Tibial artery (tissue), 4 donors: ENCODE data around the gene DHRSX.
"Not testable (repeated sequence)": the region's sequence is repeated elsewhere in the genome, so short reads cannot be mapped to it uniquely, and the experiment has no call there.

Experiments used
- DNase-seq, 2 donors: peaks; one replicate each; pipeline ENCODE4 v3.0.0-alpha.2; 2019
- H3K27ac ChIP-seq, 2 donors: fragments of 200-600 bp; sonication (generic) in 1 of 2; 1 replicate in 1 of 2; 2 replicates in 1 of 2; pipeline ENCODE4 v1.5.1; 2018 to 2019; ENCODE audit warnings: mild to moderate bottlenecking in 1 of 2
- H3K27me3 ChIP-seq, 2 donors: fragments of 200-600 bp; sonication (generic) in 1 of 2; one replicate each; pipeline versions ENCODE4 v1.5.1 to v1.6.0; 2016 to 2019
- H3K36me3 ChIP-seq, 3 donors: fragments of 200-600 bp; sonication (generic) in 2 of 3; one replicate each; pipeline ENCODE4 v1.5.1; 2016 to 2019; ENCODE audit warnings: mild to moderate bottlenecking in 2 of 3
- H3K4me1 ChIP-seq, 4 donors: fragments of 200-600 bp; sonication (generic) in 2 of 4; 1 replicate in 3 of 4; 2 replicates in 1 of 4; pipeline ENCODE4 v1.5.1; 2016 to 2019
- H3K4me3 ChIP-seq, 2 donors: fragments of 200-600 bp; sonication (generic) in 1 of 2; 1 replicate in 1 of 2; 2 replicates in 1 of 2; pipeline ENCODE4 v1.5.1; 2018 to 2019; ENCODE audit warnings: mild to moderate bottlenecking in 2 of 2
- H3K9me3 ChIP-seq, 3 donors: fragments of 200-600 bp; sonication (generic) in 1 of 3; one replicate each; pipeline ENCODE4 v1.5.1; 2016 to 2019
- intact Hi-C: fragments of 100-400 bp; cut with DNase I; formaldehyde crosslinking; loops from one replicate; pipeline ENCODE4 v1.15.0; 2023; ENCODE audit warnings: low total_unique reads
- TF ChIP-seq, protein P1 (sequence below), 2 experiments: fragments of 200-600 bp in 1 of 2; fragments of 450-650 bp in 1 of 2; IDR thresholded peaks; one replicate each; pipeline ENCODE4 v1.5.1; 2017 to 2019; ENCODE audit warnings: antibody characterized with exemption in 2 of 2, mild to moderate bottlenecking in 1 of 2, moderate library complexity in 1 of 2

DHRSX gene

GRCh38 chrX:2464677-2465166, 36.1 kb downstream of the DHRSX start:
- Histone ChIP-seq H3K27me3 (no peaks in the 10 kb centered on the region), H3K27ac (no peak overlapping the region), H3K9me3 (no peaks in the 10 kb centered on the region), H3K4me1 (peaks cover 0 to 28% (median 10%) of the 10 kb centered on the region in 4 donors), H3K4me3 (no peak overlapping the region), H3K36me3 (no peaks in the 10 kb centered on the region)
- no peak for DNase-seq
- intact Hi-C loops: no loop called here
- TF ChIP-seq, protein P1, sequence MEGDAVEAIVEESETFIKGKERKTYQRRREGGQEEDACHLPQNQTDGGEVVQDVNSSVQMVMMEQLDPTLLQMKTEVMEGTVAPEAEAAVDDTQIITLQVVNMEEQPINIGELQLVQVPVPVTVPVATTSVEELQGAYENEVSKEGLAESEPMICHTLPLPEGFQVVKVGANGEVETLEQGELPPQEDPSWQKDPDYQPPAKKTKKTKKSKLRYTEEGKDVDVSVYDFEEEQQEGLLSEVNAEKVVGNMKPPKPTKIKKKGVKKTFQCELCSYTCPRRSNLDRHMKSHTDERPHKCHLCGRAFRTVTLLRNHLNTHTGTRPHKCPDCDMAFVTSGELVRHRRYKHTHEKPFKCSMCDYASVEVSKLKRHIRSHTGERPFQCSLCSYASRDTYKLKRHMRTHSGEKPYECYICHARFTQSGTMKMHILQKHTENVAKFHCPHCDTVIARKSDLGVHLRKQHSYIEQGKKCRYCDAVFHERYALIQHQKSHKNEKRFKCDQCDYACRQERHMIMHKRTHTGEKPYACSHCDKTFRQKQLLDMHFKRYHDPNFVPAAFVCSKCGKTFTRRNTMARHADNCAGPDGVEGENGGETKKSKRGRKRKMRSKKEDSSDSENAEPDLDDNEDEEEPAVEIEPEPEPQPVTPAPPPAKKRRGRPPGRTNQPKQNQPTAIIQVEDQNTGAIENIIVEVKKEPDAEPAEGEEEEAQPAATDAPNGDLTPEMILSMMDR (IDR thresholded peaks at IDR 0.05): no peak

DNA sequence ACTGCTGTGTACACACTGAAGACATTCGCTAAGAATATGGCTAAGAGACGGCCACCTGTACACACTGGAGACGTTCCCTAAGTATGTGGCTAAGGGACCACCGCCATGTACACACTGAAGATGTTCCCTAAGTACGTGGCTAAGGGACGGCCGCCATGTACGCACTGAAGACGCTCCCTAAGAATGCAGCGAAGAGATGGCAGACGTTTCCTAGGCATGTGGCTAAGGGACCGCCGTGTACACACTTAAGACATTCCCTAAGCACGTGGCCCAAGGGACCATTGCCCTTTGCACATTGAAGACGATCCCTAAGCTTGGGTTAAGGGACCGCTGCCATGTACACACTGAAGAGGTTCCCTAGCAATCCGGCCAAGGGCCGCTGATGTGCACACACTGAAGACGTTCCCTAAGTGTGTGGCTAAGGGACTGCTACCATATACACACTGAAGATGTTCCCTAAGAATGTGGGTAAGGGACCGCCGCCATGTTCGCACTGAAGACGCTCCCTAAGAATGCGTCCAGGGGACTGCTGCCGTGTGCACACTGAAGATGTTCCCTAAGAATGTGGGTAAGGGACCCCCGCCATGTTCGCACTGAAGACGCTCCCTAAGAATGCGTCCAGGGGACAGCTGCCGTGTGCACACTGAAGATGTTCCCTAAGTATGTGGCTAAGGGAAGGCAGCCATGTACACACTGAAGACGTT, 36.7 kb downstream of the DHRSX start:
- no peaks in the 10 kb centered on the region for H3K27me3 ChIP-seq
- peaks cover 0 to 28% (median 10%) of the 10 kb centered on the region in 4 donors for H3K4me1 ChIP-seq
- H3K36me3 ChIP-seq: no peaks in the 10 kb centered on the region
- H3K27ac ChIP-seq: no peak overlapping the region
- no peak for DNase-seq
- TF ChIP-seq, protein P1 (IDR thresholded peaks at IDR 0.05): no peak
- no peaks in the 10 kb centered on the region for H3K9me3 ChIP-seq
- no peak overlapping the region for H3K4me3 ChIP-seq
- intact Hi-C loops: no loop called here

GRCh38 chrX:2463481-2463880, 37.3 kb downstream of the DHRSX start:
- H3K27me3 ChIP-seq, H3K4me3 ChIP-seq, H3K36me3 ChIP-seq, DNase-seq, H3K9me3 ChIP-seq, H3K27ac ChIP-seq, intact Hi-C loops: not testable (repeated sequence)
- peaks cover 0 to 28% (median 10%) of the 10 kb centered on the region in 4 donors for H3K4me1 ChIP-seq

DNA sequence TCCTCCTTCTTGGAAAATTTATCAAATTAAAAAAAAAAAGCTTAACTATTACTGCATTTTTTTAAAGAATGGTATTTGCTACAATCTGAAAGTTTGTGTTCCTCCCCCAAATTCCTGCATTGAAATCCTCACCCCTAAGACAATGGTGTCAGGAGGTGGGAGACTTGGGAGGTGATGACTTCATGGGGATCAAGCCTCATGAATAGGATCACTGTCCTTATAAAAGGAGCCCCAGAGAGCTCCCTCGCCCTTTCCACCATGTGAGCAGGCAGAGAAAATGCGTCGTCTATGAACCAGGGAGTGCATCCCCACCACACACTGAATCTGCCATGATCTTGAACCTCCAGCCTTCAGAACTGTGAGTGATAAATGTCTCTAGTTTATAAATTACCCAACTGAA, 38.0 kb downstream of the DHRSX start:
- no peak for DNase-seq
- intact Hi-C loops: no loop called here
- Histone ChIP-seq H3K4me3 (no peak overlapping the region), H3K27me3 (no peaks in the 10 kb centered on the region), H3K4me1 (peaks cover 0 to 28% (median 10%) of the 10 kb centered on the region in 4 donors), H3K9me3 (no peaks in the 10 kb centered on the region), H3K27ac (no peak overlapping the region), H3K36me3 (no peaks in the 10 kb centered on the region)
- TF ChIP-seq, protein P1 (IDR thresholded peaks at IDR 0.05): no peak

DNA sequence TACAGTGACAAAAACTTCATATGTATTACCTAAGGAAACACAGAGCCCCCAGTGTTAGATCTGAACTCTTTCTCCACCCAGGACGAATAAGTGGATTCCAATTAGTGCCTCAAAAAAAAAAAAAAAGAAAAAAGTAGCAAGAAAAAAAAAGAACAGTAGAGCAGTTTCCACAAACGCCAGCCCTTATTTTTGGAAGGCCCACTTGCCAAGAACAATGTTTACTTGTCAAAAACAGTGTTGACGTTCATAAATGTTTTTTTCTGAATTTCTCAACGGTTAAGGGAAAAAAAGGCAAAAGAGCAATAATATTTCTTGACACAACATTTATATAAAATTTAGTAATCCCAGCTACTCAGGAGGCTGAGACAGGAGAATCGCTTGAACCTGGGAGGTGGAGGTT, 38.7 kb downstream of the DHRSX start:
- TF ChIP-seq, protein P1 (IDR thresholded peaks at IDR 0.05): no peak
- H3K27ac ChIP-seq: peak overlapping the region; percentile 21 to 30

GRCh38 chrX:2461711-2462016, 39.1 kb downstream of the DHRSX start:
- no peak for DNase-seq
- no peaks in the 10 kb centered on the region for H3K27me3 ChIP-seq
- H3K9me3 ChIP-seq: no peaks in the 10 kb centered on the region
- H3K36me3 ChIP-seq: no peaks in the 10 kb centered on the region
- intact Hi-C loops: no loop called here
- TF ChIP-seq, protein P1 (IDR thresholded peaks at IDR 0.05): no peak
- H3K4me1 ChIP-seq: peaks cover 0 to 28% (median 10%) of the 10 kb centered on the region in 4 donors
- no peak overlapping the region for H3K4me3 ChIP-seq
- peak overlapping the region; percentile 21 to 30 for H3K27ac ChIP-seq

More for the DNA sequence above, 38.7 kb downstream of the DHRSX start:
- intact Hi-C loops: no loop called here
- Histone ChIP-seq H3K9me3 (no peaks in the 10 kb centered on the region), H3K4me3 (no peak overlapping the region), H3K27me3 (no peaks in the 10 kb centered on the region), H3K4me1 (peaks cover 0 to 28% (median 10%) of the 10 kb centered on the region in 4 donors), H3K36me3 (no peaks in the 10 kb centered on the region)
- DNase-seq: no peak

GRCh38 chrX:2460821-2461710, 39.7 kb downstream of the DHRSX start:
- H3K4me3 ChIP-seq, DNase-seq, H3K9me3 ChIP-seq, intact Hi-C loops, H3K36me3 ChIP-seq, H3K27me3 ChIP-seq: not testable (repeated sequence)
- H3K27ac ChIP-seq: peak overlapping the region in 1 of 2 donors; percentile 21
- H3K4me1 ChIP-seq: peaks cover 0 to 28% (median 10%) of the 10 kb centered on the region in 4 donors

DNA sequence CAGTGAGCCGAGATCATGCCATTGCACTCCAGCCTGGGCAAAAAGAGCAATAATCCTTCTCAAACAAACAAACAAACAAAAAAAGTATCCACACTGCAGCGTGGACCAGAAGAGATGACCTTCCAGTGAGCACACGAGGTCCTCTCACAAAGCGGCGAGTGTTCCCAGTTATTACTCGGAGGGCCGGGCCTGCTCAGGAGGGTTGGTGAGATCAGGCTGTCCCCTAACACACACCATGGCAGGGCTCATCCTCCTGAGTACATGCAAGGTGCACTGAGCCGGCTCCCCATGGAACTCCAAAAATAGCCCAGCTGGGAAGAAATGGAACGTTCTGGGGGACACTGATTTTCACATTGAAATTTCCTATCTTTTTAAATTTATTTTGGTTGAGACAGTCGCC, 40.7 kb downstream of the DHRSX start:
- DNase-seq, H3K4me3 ChIP-seq, H3K27ac ChIP-seq, intact Hi-C loops, H3K27me3 ChIP-seq, H3K9me3 ChIP-seq, H3K36me3 ChIP-seq: not testable (repeated sequence)
- peaks cover 0 to 28% (median 10%) of the 10 kb centered on the region in 4 donors for H3K4me1 ChIP-seq
